Body of pancreas (tissue), 4 donors: ENCODE data around the gene SLC35G6. TPM values are rescaled to one million over a fixed set of nuclear protein-coding genes. Genes with fewer than 3 reads are reported as not detected.

ENCODE experiments used
- ATAC-seq: fragments of 150-250 bp; one replicate; pipeline ENCODE4 v1.9.1; 2016
- DNase-seq, 4 donors: peaks; one replicate each; pipeline ENCODE4 v3.0.0-alpha.2; 2019
- H3K27ac ChIP-seq, 4 donors: fragments of 200-600 bp; sonication (generic); 1 replicate in 3 of 4; 2 replicates in 1 of 4; pipeline versions ENCODE4 v1.5.1 to v1.6.1; 2016 to 2019; ENCODE audit warnings: mild to moderate bottlenecking in 1 of 4, mixed read lengths in 1 of 4, moderate library complexity in 1 of 4
- H3K27me3 ChIP-seq, 2 donors: fragments of 200-600 bp; sonication (generic); one replicate each; pipeline ENCODE4 v1.6.0; 2016; ENCODE audit warnings: mild to moderate bottlenecking in 1 of 2
- H3K36me3 ChIP-seq, 2 donors: fragments of 200-600 bp; sonication (generic); replicated peaks in 1 of 2; 2 replicates each; pipeline ENCODE4 v1.5.1; 2016; ENCODE audit warnings: low read depth in 2 of 2; ENCODE audit not compliant: insufficient read depth in 1 of 2
- H3K4me1 ChIP-seq: fragments of 200-600 bp; sonication (generic); one replicate; pipeline ENCODE4 v1.6.0; 2016
- H3K4me3 ChIP-seq, 2 donors: fragments of 200-600 bp; sonication (generic); 1 replicate in 1 of 2; 2 replicates in 1 of 2; pipeline ENCODE4 v1.5.1; 2016 to 2019
- H3K9me3 ChIP-seq, 3 donors: fragments of 200-600 bp; sonication (generic); 1 replicate in 2 of 3; 2 replicates in 1 of 3; pipeline ENCODE4 v1.5.1; 2016
- POLR2A ChIP-seq, 3 donors: fragments of 450-650 bp; IDR thresholded peaks; one replicate each; pipeline ENCODE4 v1.6.1; 2016; ENCODE audit warnings: antibody characterized with exemption in 3 of 3, mild to moderate bottlenecking in 2 of 3
- WGBS, 2 donors: methylation state at CpG; one replicate each; pipeline ENCODE4 v1.1.5; 2017; 5-methylcytosine and 5-hydroxymethylcytosine counted together
- intact Hi-C: fragments of 100-400 bp; cut with DNase I; formaldehyde crosslinking; loops from one replicate; pipeline ENCODE4 v1.15.1; 2023
- total RNA-seq, 2 donors: library from RNA; depleted of rRNA; stranded (reverse); fragments of >200 nt; gene quantifications; one replicate each; pipeline ENCODE4 v1.1.0, GENCODE V29; 2016
- TF ChIP-seq, protein P1 (sequence below), 7 experiments: fragments of 450-650 bp in 4 of 7; fragments of 200-600 bp in 3 of 7; sonication (generic) in 3 of 7; IDR thresholded peaks; one replicate each; pipeline ENCODE4 v1.5.1; 2016 to 2019; ENCODE audit warnings: antibody characterized with exemption in 7 of 7

SLC35G6 gene
- total RNA-seq, 2 donors from 2014 or later, result not detected

DNA sequence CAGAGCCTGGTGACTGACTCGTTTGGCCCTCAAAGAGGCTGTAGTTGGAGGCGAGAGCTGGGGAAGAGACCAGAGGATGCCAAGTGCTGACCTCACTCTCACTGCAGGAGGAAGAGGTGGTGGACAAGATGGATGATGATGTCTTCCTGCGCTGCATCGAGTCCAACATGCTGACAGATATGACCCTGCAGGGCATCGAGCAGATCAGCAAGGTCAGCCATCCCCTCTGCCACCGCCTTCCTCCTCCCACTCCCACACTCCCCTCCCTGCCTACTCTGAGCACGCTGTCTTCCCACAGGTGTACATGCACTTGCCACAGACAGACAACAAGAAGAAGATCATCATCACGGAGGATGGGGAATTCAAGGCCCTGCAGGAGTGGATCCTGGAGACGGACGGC is 29.9 kb downstream of the SLC35G6 start:
- intact Hi-C loops, result loop anchor here (5.0 kb wide), 1 partner anchor 51 kb away; the partner anchor contains the start of gene SENP3
- TF ChIP-seq, protein P1, sequence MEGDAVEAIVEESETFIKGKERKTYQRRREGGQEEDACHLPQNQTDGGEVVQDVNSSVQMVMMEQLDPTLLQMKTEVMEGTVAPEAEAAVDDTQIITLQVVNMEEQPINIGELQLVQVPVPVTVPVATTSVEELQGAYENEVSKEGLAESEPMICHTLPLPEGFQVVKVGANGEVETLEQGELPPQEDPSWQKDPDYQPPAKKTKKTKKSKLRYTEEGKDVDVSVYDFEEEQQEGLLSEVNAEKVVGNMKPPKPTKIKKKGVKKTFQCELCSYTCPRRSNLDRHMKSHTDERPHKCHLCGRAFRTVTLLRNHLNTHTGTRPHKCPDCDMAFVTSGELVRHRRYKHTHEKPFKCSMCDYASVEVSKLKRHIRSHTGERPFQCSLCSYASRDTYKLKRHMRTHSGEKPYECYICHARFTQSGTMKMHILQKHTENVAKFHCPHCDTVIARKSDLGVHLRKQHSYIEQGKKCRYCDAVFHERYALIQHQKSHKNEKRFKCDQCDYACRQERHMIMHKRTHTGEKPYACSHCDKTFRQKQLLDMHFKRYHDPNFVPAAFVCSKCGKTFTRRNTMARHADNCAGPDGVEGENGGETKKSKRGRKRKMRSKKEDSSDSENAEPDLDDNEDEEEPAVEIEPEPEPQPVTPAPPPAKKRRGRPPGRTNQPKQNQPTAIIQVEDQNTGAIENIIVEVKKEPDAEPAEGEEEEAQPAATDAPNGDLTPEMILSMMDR (IDR thresholded peaks at IDR 0.05), result no peak
- TF ChIP-seq POLR2A (IDR thresholded peaks at IDR 0.05), result no peak
- Histone ChIP-seq H3K27me3 (no peaks in the 10 kb centered on the region), H3K4me1 (no peaks in the 10 kb centered on the region), H3K4me3 (no peak overlapping the region), H3K9me3 (no peaks in the 10 kb centered on the region), H3K27ac (no peak overlapping the region), H3K36me3 (peaks cover 43 to 53% of the 10 kb centered on the region in 2 donors)
- DNase-seq (no peak), ATAC-seq (no peak)
- 82 to 89% methylated on average over 10 of the region's 10 CpGs for WGBS, 2 donors

DNA sequence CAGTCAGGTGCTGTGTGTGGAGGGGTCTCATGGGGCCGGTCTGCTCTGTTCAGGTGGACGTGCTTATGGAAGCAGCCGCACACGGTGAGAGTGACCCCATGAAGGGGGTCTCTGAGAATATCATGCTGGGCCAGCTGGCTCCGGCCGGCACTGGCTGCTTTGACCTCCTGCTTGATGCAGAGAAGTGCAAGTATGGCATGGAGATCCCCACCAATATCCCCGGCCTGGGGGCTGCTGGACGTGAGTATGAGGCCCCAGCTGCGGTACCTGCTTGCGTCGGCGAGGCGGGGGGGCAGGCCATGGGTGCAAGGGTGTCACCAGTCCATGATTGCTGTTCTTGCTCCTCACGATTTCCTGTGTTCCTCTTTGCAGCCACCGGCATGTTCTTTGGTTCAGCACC is 30.9 kb downstream of the SLC35G6 start:
- no peak for ATAC-seq
- intact Hi-C loops, result loop anchor here (5.0 kb wide), 1 partner anchor 50 kb away; the partner anchor contains the start of gene SENP3
- no peaks in the 10 kb centered on the region for H3K4me1 ChIP-seq
- no peaks in the 10 kb centered on the region for H3K9me3 ChIP-seq
- no peaks in the 10 kb centered on the region for H3K27me3 ChIP-seq
- H3K27ac ChIP-seq, result no peak overlapping the region
- H3K36me3 ChIP-seq, result peaks cover 43 to 49% of the 10 kb centered on the region in 2 donors
- WGBS, 2 donors, result 86% methylated on average over 6 to 9 of the region's 15 CpGs
- TF ChIP-seq, protein P1 (IDR thresholded peaks at IDR 0.05), result no peak
- TF ChIP-seq POLR2A (IDR thresholded peaks at IDR 0.05), result no peak
- DNase-seq, result no peak
- no peak overlapping the region for H3K4me3 ChIP-seq

GRCh38 chr17:7512824-7513540 is 31.7 kb downstream of the SLC35G6 start:
- DNase-seq (no peak), ATAC-seq (no peak)
- TF ChIP-seq, protein P1 (IDR thresholded peaks at IDR 0.05), result no peak
- no peak for TF ChIP-seq POLR2A (IDR thresholded peaks at IDR 0.05)
- intact Hi-C loops, result loop anchor here (5.0 kb wide), 1 partner anchor 49 kb away; the partner anchor contains the start of gene SENP3
- no peak overlapping the region for H3K4me3 ChIP-seq
- H3K4me1 ChIP-seq, result no peaks in the 10 kb centered on the region
- H3K9me3 ChIP-seq, result no peaks in the 10 kb centered on the region
- WGBS, 2 donors, result 85 to 93% methylated on average over 17 to 20 of the region's 20 CpGs
- peaks cover 42 to 47% of the 10 kb centered on the region in 2 donors for H3K36me3 ChIP-seq
- H3K27ac ChIP-seq, result no peak overlapping the region
- H3K27me3 ChIP-seq, result no peaks in the 10 kb centered on the region

DNA sequence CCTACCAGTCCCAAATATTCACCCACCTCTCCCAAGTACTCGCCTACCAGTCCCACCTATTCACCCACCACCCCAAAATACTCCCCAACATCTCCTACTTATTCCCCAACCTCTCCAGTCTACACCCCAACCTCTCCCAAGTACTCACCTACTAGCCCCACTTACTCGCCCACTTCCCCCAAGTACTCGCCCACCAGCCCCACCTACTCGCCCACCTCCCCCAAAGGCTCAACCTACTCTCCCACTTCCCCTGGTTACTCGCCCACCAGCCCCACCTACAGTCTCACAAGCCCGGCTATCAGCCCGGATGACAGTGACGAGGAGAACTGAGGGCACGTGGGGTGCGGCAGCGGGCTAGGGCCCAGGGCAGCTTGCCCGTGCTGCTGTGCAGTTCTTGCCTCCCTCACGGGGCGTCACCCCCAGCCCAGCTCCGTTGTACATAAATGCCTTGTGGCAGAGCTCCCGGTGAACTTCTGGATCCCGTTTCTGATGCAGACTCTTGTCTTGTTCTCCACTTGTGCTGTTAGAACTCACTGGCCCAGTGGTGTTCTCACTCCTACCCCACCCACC is 32.7 kb downstream of the SLC35G6 start:
- H3K4me3 ChIP-seq, result no peak overlapping the region
- no peak overlapping the region for H3K27ac ChIP-seq
- ATAC-seq, result no peak
- DNase-seq, result no peak
- WGBS, 2 donors, result 66 to 73% methylated on average over 11 to 17 of the region's 17 CpGs
- TF ChIP-seq POLR2A (IDR thresholded peaks at IDR 0.05), result no peak
- TF ChIP-seq, protein P1 (IDR thresholded peaks at IDR 0.05), result no peak
- H3K4me1 ChIP-seq, result no peaks in the 10 kb centered on the region
- no peaks in the 10 kb centered on the region for H3K9me3 ChIP-seq
- H3K27me3 ChIP-seq, result no peaks in the 10 kb centered on the region
- peaks cover 32 to 37% of the 10 kb centered on the region in 2 donors for H3K36me3 ChIP-seq
- intact Hi-C loops, result loop anchor here (5.0 kb wide), 1 partner anchor 48 kb away; the partner anchor contains the start of gene SENP3
